ENCODE results near the gene GCLC.
"Not testable (repeated sequence)": the region's sequence is repeated elsewhere in the genome, so short reads cannot be mapped to it uniquely, and the experiment has no call there.

GCLC gene

GRCh38 chr6:53581856-53582255 lies 37.0 kb upstream of the GCLC start:
- no peak overlapping the region for H3K27ac ChIP-seq (ENCODE audit: low read depth, low read length, severe bottlenecking)
- H3K4me3 ChIP-seq (ENCODE audit: extremely low read depth, insufficient read depth, low read length, poor library complexity, severe bottlenecking): no peak overlapping the region
- no peaks in the 10 kb centered on the region for H3K36me3 ChIP-seq (ENCODE audit: control insufficient read depth, insufficient read depth, low read length)
- H3K9me3 ChIP-seq (ENCODE audit: control insufficient read depth, low read length): no peaks in the 10 kb centered on the region
- no peaks in the 10 kb centered on the region for H3K4me1 ChIP-seq (ENCODE audit: control insufficient read depth, insufficient read depth, low read length, poor library complexity, severe bottlenecking)
- WGBS, 2 experiments (ENCODE audit: insufficient coverage in 2 of 2): no CpG with 5 or more reads among the region's 2 CpGs

- H3K9me3 ChIP-seq (ENCODE audit: control insufficient read depth, low read length): no peaks in the 10 kb centered on the region
- no peak overlapping the region for H3K4me3 ChIP-seq (ENCODE audit: extremely low read depth, insufficient read depth, low read length, poor library complexity, severe bottlenecking)
- H3K36me3 ChIP-seq (ENCODE audit: control insufficient read depth, insufficient read depth, low read length): no peaks in the 10 kb centered on the region
- H3K27ac ChIP-seq (ENCODE audit: low read depth, low read length, severe bottlenecking): no peak overlapping the region
- 100% methylated on average over 1 of the region's 2 CpGs; no CpG with 5 or more reads in 1 of the 2 experiments for WGBS, 2 experiments (ENCODE audit: insufficient coverage in 2 of 2)
- H3K4me1 ChIP-seq (ENCODE audit: control insufficient read depth, insufficient read depth, low read length, poor library complexity, severe bottlenecking): no peaks in the 10 kb centered on the region
These were observed 36.4 kb upstream of the GCLC start for GRCh38 chr6:53581173-53581773.

- H3K4me1 ChIP-seq (ENCODE audit: control insufficient read depth, insufficient read depth, low read length, poor library complexity, severe bottlenecking): no peaks in the 10 kb centered on the region
- no peaks in the 10 kb centered on the region for H3K36me3 ChIP-seq (ENCODE audit: control insufficient read depth, insufficient read depth, low read length)
- no peak overlapping the region for H3K27ac ChIP-seq (ENCODE audit: low read depth, low read length, severe bottlenecking)
- no peak overlapping the region for H3K4me3 ChIP-seq (ENCODE audit: extremely low read depth, insufficient read depth, low read length, poor library complexity, severe bottlenecking)
- 95% methylated on average over 3 of the region's 5 CpGs; no CpG with 5 or more reads in 1 of the 2 experiments for WGBS, 2 experiments (ENCODE audit: insufficient coverage in 2 of 2)
- H3K9me3 ChIP-seq (ENCODE audit: control insufficient read depth, low read length): no peaks in the 10 kb centered on the region
These were observed 34.4 kb upstream of the GCLC start for GRCh38 chr6:53579338-53579737.

DNA sequence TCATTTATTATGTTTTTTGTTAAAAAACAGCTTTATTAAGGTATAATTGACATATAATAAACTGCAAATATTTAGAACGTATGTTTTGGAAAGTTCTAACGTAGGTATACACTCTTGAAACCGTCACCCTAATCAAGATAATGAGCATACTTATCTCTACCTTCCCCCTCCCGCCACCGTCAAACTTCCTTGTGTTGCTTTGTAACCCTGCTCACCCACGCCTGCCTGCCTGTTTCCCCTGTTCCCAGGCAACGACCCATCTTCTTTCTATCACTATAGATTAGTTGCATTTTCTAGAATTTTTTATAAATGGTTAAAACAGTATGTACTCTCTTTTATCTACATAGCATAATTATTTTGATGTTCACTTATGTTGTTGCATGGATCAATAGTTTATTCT lies 33.5 kb upstream of the GCLC start:
- no peaks in the 10 kb centered on the region for H3K9me3 ChIP-seq (ENCODE audit: control insufficient read depth, low read length)
- no peak overlapping the region for H3K27ac ChIP-seq (ENCODE audit: low read depth, low read length, severe bottlenecking)
- WGBS, 2 experiments (ENCODE audit: insufficient coverage in 2 of 2): 92 to 100% methylated on average over 2 to 4 of the region's 7 CpGs
- no peaks in the 10 kb centered on the region for H3K4me1 ChIP-seq (ENCODE audit: control insufficient read depth, insufficient read depth, low read length, poor library complexity, severe bottlenecking)
- no peaks in the 10 kb centered on the region for H3K36me3 ChIP-seq (ENCODE audit: control insufficient read depth, insufficient read depth, low read length)
- H3K4me3 ChIP-seq (ENCODE audit: extremely low read depth, insufficient read depth, low read length, poor library complexity, severe bottlenecking): no peak overlapping the region

DNA sequence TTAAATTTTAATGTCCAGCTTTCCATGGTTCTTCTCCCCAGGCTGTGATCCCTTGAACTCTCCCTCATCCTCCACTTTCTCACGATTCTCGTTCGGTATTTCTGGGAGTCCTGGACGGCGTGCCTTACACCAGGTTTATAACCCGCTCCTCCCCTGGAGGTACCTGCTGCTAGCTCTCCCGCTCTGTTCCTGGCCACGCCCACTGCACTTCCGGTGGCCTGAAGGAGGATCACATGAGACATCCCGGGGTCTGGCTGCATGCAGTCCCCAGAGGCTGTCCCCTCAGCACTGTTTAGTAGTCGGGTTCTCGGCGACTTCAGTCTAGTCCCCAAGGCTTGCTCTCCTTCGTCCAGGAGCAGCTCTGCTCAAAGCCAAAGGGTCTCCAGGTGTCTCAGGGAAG lies 28.4 kb upstream of the GCLC start:
- WGBS, 2 experiments (ENCODE audit: insufficient coverage in 2 of 2): 81 to 86% methylated on average over 13 to 14 of the region's 14 CpGs
- H3K4me3 ChIP-seq (ENCODE audit: extremely low read depth, insufficient read depth, low read length, poor library complexity, severe bottlenecking): no peak overlapping the region
- no peak overlapping the region for H3K27ac ChIP-seq (ENCODE audit: low read depth, low read length, severe bottlenecking)
- H3K36me3 ChIP-seq (ENCODE audit: control insufficient read depth, insufficient read depth, low read length): no peaks in the 10 kb centered on the region
- no peaks in the 10 kb centered on the region for H3K9me3 ChIP-seq (ENCODE audit: control insufficient read depth, low read length)
- no peaks in the 10 kb centered on the region for H3K4me1 ChIP-seq (ENCODE audit: control insufficient read depth, insufficient read depth, low read length, poor library complexity, severe bottlenecking)

GRCh38 chr6:53572379-53572778 lies 27.5 kb upstream of the GCLC start:
- not testable (repeated sequence) for H3K9me3 ChIP-seq (ENCODE audit: control insufficient read depth, low read length); H3K36me3 ChIP-seq (ENCODE audit: control insufficient read depth, insufficient read depth, low read length); H3K4me3 ChIP-seq (ENCODE audit: extremely low read depth, insufficient read depth, low read length, poor library complexity, severe bottlenecking); H3K4me1 ChIP-seq (ENCODE audit: control insufficient read depth, insufficient read depth, low read length, poor library complexity, severe bottlenecking); H3K27ac ChIP-seq (ENCODE audit: low read depth, low read length, severe bottlenecking)
- 83 to 100% methylated on average over 1 to 2 of the region's 3 CpGs for WGBS, 2 experiments (ENCODE audit: insufficient coverage in 2 of 2)

- no peaks in the 10 kb centered on the region for H3K36me3 ChIP-seq (ENCODE audit: control insufficient read depth, insufficient read depth, low read length)
- no peaks in the 10 kb centered on the region for H3K9me3 ChIP-seq (ENCODE audit: control insufficient read depth, low read length)
- H3K4me1 ChIP-seq (ENCODE audit: control insufficient read depth, insufficient read depth, low read length, poor library complexity, severe bottlenecking): no peaks in the 10 kb centered on the region
- WGBS, 2 experiments (ENCODE audit: insufficient coverage in 2 of 2): 86% methylated on average over 2 of the region's 2 CpGs; no CpG with 5 or more reads in 1 of the 2 experiments
- H3K27ac ChIP-seq (ENCODE audit: low read depth, low read length, severe bottlenecking): no peak overlapping the region
- no peak overlapping the region for H3K4me3 ChIP-seq (ENCODE audit: extremely low read depth, insufficient read depth, low read length, poor library complexity, severe bottlenecking)
These were observed 24.1 kb upstream of the GCLC start for GRCh38 chr6:53568776-53569616.

DNA sequence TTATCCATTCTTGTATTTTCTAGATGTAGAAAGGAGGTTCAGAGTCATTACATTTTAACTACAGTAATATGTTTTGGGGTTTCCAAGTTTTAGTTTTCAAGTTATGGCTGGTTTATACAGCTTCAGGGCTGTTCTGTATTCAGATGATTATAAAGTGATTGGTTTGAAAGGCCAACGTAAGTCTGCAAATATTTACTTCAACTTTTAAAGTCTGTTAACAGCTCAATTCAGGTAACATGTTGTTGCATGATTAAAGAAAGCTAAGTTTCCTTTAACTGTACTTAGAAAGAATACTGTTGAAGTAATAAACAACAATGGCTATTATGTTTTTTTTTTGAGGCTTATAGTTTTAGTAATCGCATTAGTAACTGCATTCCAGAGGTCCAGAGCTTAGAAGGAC lies 22.8 kb upstream of the GCLC start:
- no peak overlapping the region for H3K4me3 ChIP-seq (ENCODE audit: extremely low read depth, insufficient read depth, low read length, poor library complexity, severe bottlenecking)
- no peak overlapping the region for H3K27ac ChIP-seq (ENCODE audit: low read depth, low read length, severe bottlenecking)
- H3K9me3 ChIP-seq (ENCODE audit: control insufficient read depth, low read length): no peaks in the 10 kb centered on the region
- 83 to 91% methylated on average over 1 of the region's 2 CpGs for WGBS, 2 experiments (ENCODE audit: insufficient coverage in 2 of 2)
- H3K36me3 ChIP-seq (ENCODE audit: control insufficient read depth, insufficient read depth, low read length): no peaks in the 10 kb centered on the region
- no peaks in the 10 kb centered on the region for H3K4me1 ChIP-seq (ENCODE audit: control insufficient read depth, insufficient read depth, low read length, poor library complexity, severe bottlenecking)

GRCh38 chr6:53566755-53567154 lies 21.9 kb upstream of the GCLC start:
- Histone ChIP-seq H3K36me3 (ENCODE audit: control insufficient read depth, insufficient read depth, low read length) (no peaks in the 10 kb centered on the region), H3K27ac (ENCODE audit: low read depth, low read length, severe bottlenecking) (no peak overlapping the region), H3K4me1 (ENCODE audit: control insufficient read depth, insufficient read depth, low read length, poor library complexity, severe bottlenecking) (no peaks in the 10 kb centered on the region), H3K4me3 (ENCODE audit: extremely low read depth, insufficient read depth, low read length, poor library complexity, severe bottlenecking) (no peak overlapping the region), H3K9me3 (ENCODE audit: control insufficient read depth, low read length) (no peaks in the 10 kb centered on the region)
- no CpG with 5 or more reads among the region's 3 CpGs for WGBS, 2 experiments (ENCODE audit: insufficient coverage in 2 of 2)

DNA sequence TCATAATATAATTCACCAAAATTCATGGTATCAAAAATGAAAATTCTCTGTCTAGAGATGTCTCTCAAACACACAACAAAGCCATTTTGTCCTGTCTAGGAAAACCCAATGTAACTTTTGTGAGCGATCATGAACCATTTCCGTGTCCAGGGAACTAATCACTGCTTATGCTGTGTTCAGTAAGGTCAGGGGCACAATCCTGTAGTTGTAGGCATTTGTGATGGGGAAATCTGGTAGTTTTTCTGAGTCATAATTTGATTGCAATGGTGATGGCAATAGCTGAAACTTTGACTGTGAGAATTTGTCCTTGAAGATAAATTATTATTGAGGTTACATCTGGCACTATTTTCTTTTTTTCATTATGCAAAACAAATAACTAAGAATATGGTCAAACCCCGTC lies 21.0 kb upstream of the GCLC start:
- Histone ChIP-seq H3K4me1 (ENCODE audit: control insufficient read depth, insufficient read depth, low read length, poor library complexity, severe bottlenecking) (no peaks in the 10 kb centered on the region), H3K4me3 (ENCODE audit: extremely low read depth, insufficient read depth, low read length, poor library complexity, severe bottlenecking) (no peak overlapping the region), H3K9me3 (ENCODE audit: control insufficient read depth, low read length) (peaks cover 6% of the 10 kb centered on the region), H3K36me3 (ENCODE audit: control insufficient read depth, insufficient read depth, low read length) (no peaks in the 10 kb centered on the region), H3K27ac (ENCODE audit: low read depth, low read length, severe bottlenecking) (no peak overlapping the region)
- WGBS, 2 experiments (ENCODE audit: insufficient coverage in 2 of 2): 84 to 97% methylated on average over 2 to 3 of the region's 3 CpGs
